H9 (cell line): ENCODE results near the gene KLF15. TPM values are rescaled to one million over a fixed set of nuclear protein-coding genes. Genes with fewer than 3 reads are reported as not detected.

ENCODE experiments used
- DNase-seq: peaks from one replicate; pipeline ENCODE4 v3.0.0-alpha.2; 2017
- H2AFZ ChIP-seq: one replicate; pipeline ENCODE4 v1.6.1; 2013; ENCODE audit warnings: mild to moderate bottlenecking, low read length, control low read depth, moderate library complexity
- H2AK5ac ChIP-seq: 2 replicates; pipeline ENCODE4 v1.6.1; 2013; ENCODE audit warnings: low read length, control low read depth, mixed read lengths; ENCODE audit not compliant: insufficient read length
- H2BK120ac ChIP-seq: one replicate; pipeline ENCODE4 v1.6.1; 2013; ENCODE audit warnings: low read depth, mild to moderate bottlenecking, low read length, control low read depth, inconsistent platforms; ENCODE audit not compliant: poor library complexity, severe bottlenecking
- H2BK12ac ChIP-seq: 2 replicates; pipeline ENCODE4 v1.6.1; 2013; ENCODE audit warnings: low read length, control low read depth, mixed read lengths, low read depth; ENCODE audit not compliant: insufficient read length
- H2BK15ac ChIP-seq: 2 replicates; pipeline ENCODE4 v1.6.1; 2013; ENCODE audit warnings: low read depth, low read length, control low read depth
- H2BK20ac ChIP-seq: one replicate; pipeline ENCODE4 v1.6.1; 2013; ENCODE audit warnings: low read depth, mild to moderate bottlenecking, low read length, control low read depth, inconsistent platforms; ENCODE audit not compliant: poor library complexity, severe bottlenecking
- H2BK5ac ChIP-seq: 2 replicates; pipeline ENCODE4 v1.6.1; 2013; ENCODE audit warnings: low read length, control low read depth, mixed read lengths; ENCODE audit not compliant: insufficient read length
- H3K14ac ChIP-seq: 2 replicates; pipeline ENCODE4 v1.6.1; 2013; ENCODE audit warnings: low read length, control low read depth; ENCODE audit not compliant: insufficient read depth
- H3K18ac ChIP-seq: 2 replicates; pipeline ENCODE4 v1.6.1; 2013; ENCODE audit warnings: low read depth, mild to moderate bottlenecking, mixed read lengths, low read length, control low read depth; ENCODE audit not compliant: insufficient read length
- H3K23ac ChIP-seq: 2 replicates; pipeline ENCODE4 v1.6.1; 2013; ENCODE audit warnings: low read length, control low read depth, mixed read lengths, low read depth; ENCODE audit not compliant: insufficient read length
- H3K23me2 ChIP-seq: 2 replicates; pipeline ENCODE4 v1.6.1; 2013; ENCODE audit warnings: low read depth, mild to moderate bottlenecking, mixed read lengths, low read length, control low read depth; ENCODE audit not compliant: insufficient read length, poor library complexity, severe bottlenecking
- H3K27ac ChIP-seq: 2 replicates; pipeline ENCODE4 v1.5.1; 2013; ENCODE audit warnings: low read length, control low read depth, mixed read lengths, low read depth; ENCODE audit not compliant: insufficient read length
- H3K27me3 ChIP-seq: 2 replicates; pipeline ENCODE4 v1.6.1; 2013; ENCODE audit warnings: low read length, control low read depth, inconsistent platforms; ENCODE audit not compliant: insufficient read depth
- H3K4ac ChIP-seq: 2 replicates; pipeline ENCODE4 v1.6.1; 2013; ENCODE audit warnings: low read depth, mild to moderate bottlenecking, control low read depth, inconsistent platforms, low read length, moderate library complexity
- H3K4me1 ChIP-seq: 2 replicates; pipeline ENCODE4 v1.6.1; 2013; ENCODE audit warnings: low read length, control low read depth, inconsistent platforms; ENCODE audit not compliant: insufficient read depth
- H3K4me2 ChIP-seq: 2 replicates; pipeline ENCODE4 v1.6.1; 2013; ENCODE audit warnings: low read length, control low read depth, mixed read lengths; ENCODE audit not compliant: insufficient read length, insufficient read depth
- H3K56ac ChIP-seq: 2 replicates; pipeline ENCODE4 v1.6.1; 2013; ENCODE audit warnings: low read depth, mild to moderate bottlenecking, mixed read lengths, low read length, control low read depth; ENCODE audit not compliant: insufficient read length
- H3K79me1 ChIP-seq: 2 replicates; pipeline ENCODE4 v1.6.1; 2013; ENCODE audit warnings: low read depth, mild to moderate bottlenecking, moderate library complexity, low read length, control low read depth, inconsistent platforms; ENCODE audit not compliant: insufficient read depth, poor library complexity, severe bottlenecking
- H3K79me2 ChIP-seq: 2 replicates; pipeline ENCODE4 v1.6.1; 2013; ENCODE audit warnings: low read length, control low read depth, inconsistent platforms; ENCODE audit not compliant: insufficient read depth
- H3K9ac ChIP-seq: 2 replicates; pipeline ENCODE4 v1.6.1; 2013; ENCODE audit warnings: low read length, control low read depth, mixed read lengths; ENCODE audit not compliant: insufficient read length; ENCODE audit errors: extremely low read depth
- H3K9me3 ChIP-seq: one replicate; pipeline ENCODE4 v1.6.1; 2013; ENCODE audit warnings: low read depth, low read length, inconsistent platforms; ENCODE audit not compliant: control insufficient read depth
- H3T11ph ChIP-seq: one replicate; pipeline ENCODE4 v1.6.1; 2013; ENCODE audit warnings: mild to moderate bottlenecking, low read length, control low read depth, inconsistent platforms
- H4K20me1 ChIP-seq: one replicate; pipeline ENCODE4 v1.6.1; 2013; ENCODE audit not compliant: control insufficient read depth, insufficient read length, insufficient read depth
- H4K5ac ChIP-seq: 2 replicates; pipeline ENCODE4 v1.6.1; 2013; ENCODE audit warnings: low read depth, mild to moderate bottlenecking, mixed read lengths, low read length, control low read depth; ENCODE audit not compliant: insufficient read length
- H4K8ac ChIP-seq: replicated peaks from 2 replicates; pipeline ENCODE4 v1.6.1; 2013; ENCODE audit warnings: low read length, control low read depth, mixed read lengths, low read depth; ENCODE audit not compliant: insufficient read length
- H4K91ac ChIP-seq: 2 replicates; pipeline ENCODE4 v1.6.1; 2013; ENCODE audit warnings: low read depth, mild to moderate bottlenecking, moderate library complexity, mixed read lengths, low read length, control low read depth; ENCODE audit not compliant: insufficient read length
- H3K27ac Mint-ChIP-seq, 3 experiments: 2 replicates in 2 of 3; 3 replicates in 1 of 3; pipeline ENCODE4 v1.8.0; 2020 to 2021; ENCODE audit warnings: mixed read lengths in 3 of 3, mild to moderate bottlenecking in 1 of 3, moderate library complexity in 1 of 3
- H3K27me3 Mint-ChIP-seq: 2 replicates; pipeline ENCODE4 v1.8.0; 2021; ENCODE audit warnings: low read depth, mild to moderate bottlenecking, moderate library complexity, mixed read lengths
- H3K36me3 Mint-ChIP-seq, 3 experiments: 2 replicates in 2 of 3; 3 replicates in 1 of 3; pipeline ENCODE4 v1.8.0; 2020 to 2021; ENCODE audit warnings: low read depth in 3 of 3, mixed read lengths in 3 of 3; ENCODE audit not compliant: insufficient read depth in 1 of 3
- H3K4me1 Mint-ChIP-seq, 2 experiments: 2 replicates each; pipeline ENCODE4 v1.8.0; 2020; ENCODE audit warnings: mixed read lengths in 2 of 2
- H3K4me3 Mint-ChIP-seq, 2 experiments: 2 replicates in 1 of 2; 3 replicates in 1 of 2; pipeline ENCODE4 v1.8.0; 2020 to 2021; ENCODE audit warnings: mild to moderate bottlenecking in 2 of 2, mixed read lengths in 2 of 2, moderate library complexity in 1 of 2
- H3K9me3 Mint-ChIP-seq, 2 experiments: 2 replicates in 1 of 2; 3 replicates in 1 of 2; pipeline ENCODE4 v1.8.0; 2020; ENCODE audit warnings: mild to moderate bottlenecking in 2 of 2, mixed read lengths in 2 of 2, moderate library complexity in 1 of 2
- CTCF ChIP-seq: fragments of 200-600 bp; sonication (generic); conservative IDR thresholded peaks from 3 replicates; pipeline ENCODE4 v1.8.0; 2021; ENCODE audit warnings: antibody characterized with exemption, mild to moderate bottlenecking
- WGBS: extraction: QIAGEN DNeasy Blood & Tissue Kit; methylation state at CpG from one replicate; pipeline ENCODE4 v1.1.7; 2013; ENCODE audit warnings: missing lambda C conversion rate, low lambda C conversion rate, mixed read lengths; ENCODE audit not compliant: insufficient read length; ENCODE audit errors: extremely low coverage; 5-methylcytosine and 5-hydroxymethylcytosine counted together
- total RNA-seq: library from RNA; stranded (reverse); gene quantifications from 2 replicates; pipeline ENCODE4 v1.2.1, GENCODE V29; 2021

Gene KLF15
- total RNA-seq, 1 experiment from 2014 or later: 10.8 TPM

DNA sequence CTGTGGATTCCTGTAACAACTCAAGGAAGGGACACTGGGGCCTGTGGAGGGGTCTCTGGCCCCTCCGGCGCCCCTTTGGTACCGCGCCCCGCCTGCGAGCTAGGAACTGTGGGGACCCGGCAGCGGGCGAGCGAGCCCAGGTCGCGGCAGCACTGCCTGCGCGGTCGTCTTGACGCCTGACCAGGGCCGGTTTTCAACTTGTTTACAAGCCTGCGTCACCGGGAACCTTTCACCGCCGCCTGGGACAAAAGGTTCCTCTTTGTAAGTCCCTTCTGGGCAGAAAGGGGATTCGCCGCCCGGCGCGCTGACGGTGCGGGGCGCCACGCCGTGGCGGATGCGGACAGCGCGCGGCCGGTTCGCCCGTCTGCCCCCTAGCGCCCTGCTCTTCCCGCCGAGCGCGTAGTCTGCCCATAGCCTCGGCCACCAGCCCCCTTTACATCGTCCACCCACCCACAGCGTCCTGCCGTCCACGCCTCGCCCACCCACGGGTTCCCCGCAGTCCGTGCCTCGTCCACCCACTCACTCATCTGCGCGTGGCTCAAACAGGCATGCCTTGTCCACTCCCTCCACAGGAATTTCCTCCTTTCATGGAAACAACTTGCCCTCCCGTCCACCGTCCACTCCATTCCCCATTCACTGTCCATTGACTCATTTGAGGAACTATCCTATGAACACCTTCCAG is 32.0 kb upstream of the KLF15 start:
- Histone ChIP-seq H3K9ac (no peak overlapping the region), H4K8ac (no peak overlapping the region), H3K9me3 (no peaks in the 10 kb centered on the region), H3K56ac (no peak overlapping the region), H3K23me2 (no peaks in the 10 kb centered on the region), H3K79me2 (no peaks in the 10 kb centered on the region), H2BK5ac (no peak overlapping the region), H3K4ac (no peak overlapping the region), H2AFZ (no peak overlapping the region), H2BK12ac (no peak overlapping the region), H3K23ac (no peak overlapping the region), H2BK15ac (no peak overlapping the region), H4K5ac (no peak overlapping the region), H3K14ac (0 out of 2 replicates have a peak overlapping the region, but pooled peaks have one; percentile 28), H3K79me1 (no peaks in the 10 kb centered on the region), H3T11ph (no peak overlapping the region), H3K18ac (no peak overlapping the region), H2BK120ac (no peak overlapping the region), H3K4me1 (no peaks in the 10 kb centered on the region), H4K91ac (no peak overlapping the region), H2AK5ac (no peak overlapping the region), H3K27ac (no peak overlapping the region), H2BK20ac (peak overlapping the region; percentile 33), H3K4me2 (peak overlapping the region; percentile 39), H3K27me3 (peaks cover 4% of the 10 kb centered on the region; the same call in 1 of the 2 replicates), H4K20me1 (no peaks in the 10 kb centered on the region)
- TF ChIP-seq CTCF: peak; percentile 95
- no CpG with 5 or more reads among the region's 58 CpGs for WGBS
- Mint-ChIP-seq H3K36me3 (no peaks in the 10 kb centered on the region; a peak in 1 of 7 replicates), H3K27ac (peak overlapping the region in 1 of 3 experiments; percentile 42; a peak in 2 of 7 replicates), H3K4me1 (peaks cover 11 to 14% of the 10 kb centered on the region in 2 experiments), H3K27me3 (peaks cover 55% of the 10 kb centered on the region), H3K4me3 (peak overlapping the region; percentile 19 to 33), H3K9me3 (peaks cover 0 to 3% of the 10 kb centered on the region in 2 experiments; a peak in 3 of 5 replicates)
- DNase-seq: peak; percentile 94
